H1 (cell line): ENCODE measurements around the gene CETN2. TPM values are rescaled to one million over a fixed set of nuclear protein-coding genes. Genes with fewer than 3 reads are reported as not detected.

Source experiments
- CTCF ChIA-PET: fragments of 300-600 bp; sonication (Branson Sonifier 250); formaldehyde crosslinking; loops from one replicate; lab custom pipeline; 2021; ENCODE audit not compliant: partially characterized antibody; lab: Charles Lee
- POLR2A ChIA-PET: fragments of 300-600 bp; sonication (Branson Sonifier 250); formaldehyde crosslinking; loops from one replicate; lab custom pipeline; 2021; ENCODE audit warnings: inconsistent platforms; ENCODE audit not compliant: partially characterized antibody; lab: Charles Lee
- DNase-seq, 2 experiments: peaks; one replicate each; pipeline versions ENCODE4 v3.0.0 to v3.0.0-alpha.2; 2010 to 2022; ENCODE audit warnings: low spot score in 2 of 2, low read depth in 1 of 2, mixed read lengths in 1 of 2
- FAIRE-seq: peaks from 2 replicates; lab custom pipeline; 2011; peaks lifted over from hg19 to GRCh38; lab: Jason Lieb, UNC
- H2AFZ ChIP-seq: 2 replicates; pipeline ENCODE4 v1.8.1; 2012; ENCODE audit warnings: low read length, inconsistent platforms
- H2AK5ac ChIP-seq: 2 replicates; pipeline ENCODE4 v1.6.1; 2013; ENCODE audit warnings: low read depth, low read length
- H2BK120ac ChIP-seq: replicated peaks from 2 replicates; pipeline ENCODE3; 2013; ENCODE audit warnings: low read depth, low read length, inconsistent platforms
- H2BK12ac ChIP-seq: 2 replicates; pipeline ENCODE4 v1.6.1; 2013; ENCODE audit warnings: low read depth, low read length
- H2BK15ac ChIP-seq: 2 replicates; pipeline ENCODE4 v1.6.1; 2013; ENCODE audit warnings: low read length
- H2BK20ac ChIP-seq: 2 replicates; pipeline ENCODE4 v1.6.1; 2013; ENCODE audit warnings: low read length
- H2BK5ac ChIP-seq: 2 replicates; pipeline ENCODE4 v1.6.1; 2013; ENCODE audit warnings: low read depth, low read length
- H3K14ac ChIP-seq: 2 replicates; pipeline ENCODE4 v1.6.1; 2013; ENCODE audit warnings: inconsistent platforms; ENCODE audit not compliant: insufficient read length
- H3K18ac ChIP-seq: 2 replicates; pipeline ENCODE4 v1.6.1; 2013; ENCODE audit warnings: low read length; ENCODE audit errors: extremely low read depth
- H3K23ac ChIP-seq: 2 replicates; pipeline ENCODE4 v1.6.1; 2013; ENCODE audit warnings: inconsistent platforms; ENCODE audit not compliant: insufficient read length
- H3K23me2 ChIP-seq: 2 replicates; pipeline ENCODE4 v1.6.1; 2013; ENCODE audit warnings: low read depth, low read length
- H3K27ac ChIP-seq: 2 replicates; pipeline ENCODE4 v1.6.1; 2011; ENCODE audit warnings: low read depth, low read length, inconsistent platforms
- H3K27me3 ChIP-seq, 4 experiments: replicated peaks in 1 of 4; 1 replicate in 1 of 4; 2 replicates in 3 of 4; pipeline versions ENCODE4 v1.6.1 to v1.8.1; 2011 to 2013; ENCODE audit warnings: low read length in 3 of 4, mild to moderate bottlenecking in 3 of 4, inconsistent platforms in 2 of 4, mixed read lengths in 2 of 4, moderate library complexity in 1 of 4; ENCODE audit not compliant: control insufficient read depth in 3 of 4, insufficient read depth in 3 of 4; ENCODE audit errors: extremely low read depth in 1 of 4
- H3K36me3 ChIP-seq, 4 experiments: 2 replicates each; pipeline versions ENCODE4 v1.6.1 to v1.8.1; 2011 to 2013; ENCODE audit warnings: mild to moderate bottlenecking in 4 of 4, low read length in 3 of 4, moderate library complexity in 2 of 4, control low read depth in 1 of 4, inconsistent platforms in 1 of 4; ENCODE audit not compliant: insufficient read depth in 4 of 4, control insufficient read depth in 2 of 4
- H3K4ac ChIP-seq: replicated peaks from 2 replicates; pipeline ENCODE3; 2013; ENCODE audit warnings: low read length, low read depth, mixed read lengths, inconsistent platforms; ENCODE audit not compliant: insufficient read length
- H3K4me1 ChIP-seq, 4 experiments: replicated peaks in 1 of 4; 1 replicate in 1 of 4; 2 replicates in 3 of 4; pipeline versions ENCODE4 v1.6.1 to v1.8.1; 2011 to 2013; ENCODE audit warnings: low read length in 3 of 4, inconsistent platforms in 2 of 4, mixed read lengths in 1 of 4; ENCODE audit not compliant: insufficient read depth in 4 of 4, control insufficient read depth in 3 of 4
- H3K4me2 ChIP-seq, 2 experiments: 2 replicates each; pipeline versions ENCODE4 v1.6.1 to v1.8.1; 2011 to 2013; ENCODE audit warnings: low read depth in 2 of 2, low read length in 2 of 2, control low read depth in 1 of 2, inconsistent platforms in 1 of 2, mild to moderate bottlenecking in 1 of 2; ENCODE audit not compliant: insufficient read depth in 1 of 2
- H3K4me3 ChIP-seq, 4 experiments: fragments of 200-600, 300-600 bp in 1 of 4; sonication (generic), shearing (Covaris generic), sonication (Bioruptor Twin) in 1 of 4; 2 replicates each; pipeline versions ENCODE4 v1.5.1 to v1.8.1; 2011 to 2016; ENCODE audit warnings: low read length in 4 of 4, low read depth in 3 of 4, control low read depth in 2 of 4, inconsistent platforms in 2 of 4, mild to moderate bottlenecking in 2 of 4, mixed read lengths in 1 of 4, moderate library complexity in 1 of 4; ENCODE audit not compliant: insufficient read depth in 2 of 4; ENCODE audit errors: extremely low read depth in 1 of 4
- H3K56ac ChIP-seq: replicated peaks from 2 replicates; pipeline ENCODE3; 2013; ENCODE audit warnings: low read depth, mild to moderate bottlenecking, mixed read lengths, low read length, inconsistent platforms; ENCODE audit not compliant: insufficient read length
- H3K79me1 ChIP-seq: 2 replicates; pipeline ENCODE4 v1.6.1; 2013; ENCODE audit warnings: low read depth, low read length, control low read depth
- H3K79me2 ChIP-seq, 2 experiments: 2 replicates each; pipeline versions ENCODE4 v1.6.1 to v1.8.1; 2012 to 2013; ENCODE audit warnings: low read length in 2 of 2, mild to moderate bottlenecking in 2 of 2, inconsistent platforms in 1 of 2; ENCODE audit not compliant: insufficient read depth in 2 of 2, control insufficient read depth in 1 of 2
- H3K9ac ChIP-seq, 4 experiments: replicated peaks in 1 of 4; 1 replicate in 1 of 4; 2 replicates in 3 of 4; pipeline versions ENCODE4 v1.6.1 to v1.8.1; 2011 to 2013; ENCODE audit warnings: low read depth in 3 of 4, low read length in 3 of 4, control low read depth in 2 of 4, mild to moderate bottlenecking in 2 of 4, moderate library complexity in 2 of 4, inconsistent platforms in 1 of 4; ENCODE audit errors: extremely low read depth in 1 of 4
- H3K9me3 ChIP-seq, 2 experiments: 2 replicates each; pipeline versions ENCODE4 v1.6.1 to v1.8.1; 2012 to 2013; ENCODE audit warnings: mild to moderate bottlenecking in 2 of 2, moderate library complexity in 2 of 2, control low read depth in 1 of 2, inconsistent platforms in 1 of 2, low read depth in 1 of 2, low read length in 1 of 2, mixed read lengths in 1 of 2; ENCODE audit not compliant: insufficient read depth in 2 of 2
- H4K20me1 ChIP-seq, 2 experiments: replicated peaks in 1 of 2; 2 replicates each; pipeline versions ENCODE3 to v1.8.1; 2011 to 2013; ENCODE audit warnings: inconsistent platforms in 2 of 2, low read length in 2 of 2, mild to moderate bottlenecking in 1 of 2; ENCODE audit not compliant: insufficient read depth in 2 of 2, control insufficient read depth in 1 of 2
- H4K5ac ChIP-seq: 2 replicates; pipeline ENCODE4 v1.6.1; 2013; ENCODE audit warnings: low read length, low read depth, mixed read lengths, inconsistent platforms; ENCODE audit not compliant: insufficient read length
- H4K8ac ChIP-seq: 2 replicates; pipeline ENCODE4 v1.8.0; 2013; ENCODE audit warnings: mild to moderate bottlenecking, moderate library complexity, low read length, inconsistent platforms; ENCODE audit not compliant: insufficient read depth; ENCODE audit errors: extremely low read depth
- H4K91ac ChIP-seq: replicated peaks from 2 replicates; pipeline ENCODE3; 2013; ENCODE audit warnings: low read length, mixed read lengths, inconsistent platforms; ENCODE audit not compliant: insufficient read length
- CBX5 ChIP-seq: fragments of 300-800, 300-1000 bp; sonication (generic); IDR thresholded peaks from 2 replicates; pipeline ENCODE4 v1.7.1; 2016; ENCODE audit warnings: antibody characterized with exemption, low read length, low read depth
- EGR1 ChIP-seq: IDR thresholded peaks from 2 replicates; pipeline ENCODE4 v1.6.1; 2011; ENCODE audit warnings: low read depth, low read length, borderline replicate concordance
- GTF2F1 ChIP-seq: IDR thresholded peaks from 2 replicates; pipeline ENCODE4 v1.6.1; 2012; ENCODE audit warnings: low read depth, low read length, improper control_type of control experiment, borderline replicate concordance
- HDAC6 ChIP-seq: IDR thresholded peaks from one replicate; pipeline ENCODE4 v1.7.1; 2012; ENCODE audit warnings: low read depth, mild to moderate bottlenecking, inconsistent platforms, low read length, moderate library complexity
- RNF2 ChIP-seq: fragments of 200-900, 300-1000 bp; sonication (generic); IDR thresholded peaks from 2 replicates; pipeline ENCODE4 v1.7.1; 2016; ENCODE audit warnings: borderline replicate concordance, low read depth, mild to moderate bottlenecking, antibody characterized with exemption, low read length; ENCODE audit not compliant: poor library complexity, severe bottlenecking; ENCODE audit errors: missing control alignments
- SAP30 ChIP-seq: fragments of 300-600 bp; sonication (generic); IDR thresholded peaks from 2 replicates; pipeline ENCODE4 v1.7.1; 2012; ENCODE audit warnings: low read length, moderate library complexity, mild to moderate bottlenecking, inconsistent platforms; ENCODE audit not compliant: insufficient read depth, insufficient replicate concordance
- SUZ12 ChIP-seq: fragments of 200-600 bp; sonication (generic); IDR thresholded peaks from 2 replicates; pipeline ENCODE4 v1.6.1; 2012; ENCODE audit warnings: mild to moderate bottlenecking, inconsistent platforms, low read length, moderate library complexity, mixed read lengths
- WGBS, 2 experiments: shearing (Covaris generic) in 1 of 2; methylation state at CpG; one replicate each; pipeline versions ENCODE4 v1.1.6 to v1.1.7; 2013 to 2015; ENCODE audit warnings: low lambda C conversion rate in 2 of 2, mixed read lengths in 2 of 2, inconsistent platforms in 1 of 2, low coverage in 1 of 2, missing lambda C conversion rate in 1 of 2; ENCODE audit not compliant: insufficient replicate concordance in 2 of 2, insufficient coverage in 1 of 2, insufficient read length in 1 of 2; ENCODE audit errors: extremely low coverage in 1 of 2, missing lambda C conversion rate in 1 of 2; 5-methylcytosine and 5-hydroxymethylcytosine counted together
- polyA plus RNA-seq, 7 experiments: library from polyadenylated mRNA; depleted of rRNA in 3 of 7; stranded (reverse) in 5 of 7; unstranded in 2 of 7; fragments of >200 nt in 5 of 7; fragments of 200-250 nt in 2 of 7; gene quantifications; 1 replicate in 5 of 7; 2 replicates in 1 of 7; 4 replicates in 1 of 7; pipeline versions ENCODE4 v1.2.1 to v1.2.3, GENCODE V29; 2011 to 2013; ENCODE audit warnings: missing spikeins in 2 of 7, mixed read lengths in 2 of 7
- total RNA-seq: library from RNA; stranded (reverse); fragmentation: NEBNext Ultra II Directional; extraction: Animal tissue kit (Norgen Biotek cat#: 25700); gene quantifications from 2 replicates; pipeline ENCODE4 v1.2.1, GENCODE V29; 2021
- TF ChIP-seq, protein P1 (sequence below): IDR thresholded peaks from 2 replicates; pipeline ENCODE4 v1.6.1; 2012; ENCODE audit warnings: low read length, inconsistent platforms
- TF ChIP-seq, protein P2 (sequence below): IDR thresholded peaks from 2 replicates; pipeline ENCODE4 v1.6.1; 2012; ENCODE audit warnings: inconsistent platforms

Gene CETN2
- total and polyA plus RNA-seq, 2 of the 8 experiments (the other 6 are each of a cell fraction or from before 2014, with no cell fraction given), result 13.1 to 24.3 TPM

DNA sequence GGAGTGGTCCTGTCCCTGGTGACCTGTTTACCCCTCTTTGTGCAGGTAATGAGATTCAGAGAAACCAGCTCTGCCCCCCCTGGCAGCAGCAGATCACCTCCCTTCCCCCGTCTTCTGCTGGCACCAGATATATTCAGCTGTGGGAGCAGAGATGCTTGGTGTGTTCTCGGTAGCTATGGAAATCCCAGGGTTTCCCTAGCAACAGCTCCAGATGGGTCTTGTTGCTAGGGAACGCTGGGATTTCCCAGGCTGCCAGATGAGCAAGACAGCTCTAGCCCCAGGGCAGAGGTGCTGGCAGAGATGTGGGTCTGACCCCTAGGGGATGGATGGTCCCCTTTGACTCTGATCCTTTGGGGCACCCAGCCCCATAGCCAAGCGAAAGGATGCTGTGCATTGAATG, 20.2 kb downstream of the CETN2 start:
- CTCF ChIA-PET, result interaction anchor here (0.6 to 1.6 kb wide), 4 partner anchors 11 to 1600 kb away, joined by 3 to 6 read pairs (median 3); no protein-coding TSS in a partner anchor
- Histone ChIP-seq H3K27me3 (no peaks in the 10 kb centered on the region), H3K4me2 (no peak overlapping the region), H3K18ac (no peak overlapping the region), H3K4me1 (no peaks in the 10 kb centered on the region), H2AFZ (no peak overlapping the region), H3K23me2 (no peaks in the 10 kb centered on the region), H4K20me1 (no peaks in the 10 kb centered on the region), H3K4ac (no peak overlapping the region), H3K9ac (no peak overlapping the region), H4K91ac (no peak overlapping the region), H2BK12ac (no peak overlapping the region), H3K79me1 (no peaks in the 10 kb centered on the region), H2BK5ac (no peak overlapping the region), H4K5ac (no peak overlapping the region), H3K14ac (no peak overlapping the region), H2BK15ac (no peak overlapping the region), H3K27ac (no peak overlapping the region), H2BK120ac (no peak overlapping the region), H4K8ac (no peak overlapping the region), H3K56ac (no peak overlapping the region), H2AK5ac (no peak overlapping the region), H3K9me3 (no peaks in the 10 kb centered on the region), H3K79me2 (no peaks in the 10 kb centered on the region), H2BK20ac (no peak overlapping the region), H3K23ac (no peak overlapping the region), H3K36me3 (no peaks in the 10 kb centered on the region), H3K4me3 (no peak overlapping the region)
- 74% methylated on average over 3 of the region's 4 CpGs; no CpG with 5 or more reads in 1 of the 2 experiments for WGBS, 2 experiments
- POLR2A ChIA-PET, result no interaction called here
- FAIRE-seq (no peak), DNase-seq (no peak)
- no peak for TF ChIP-seq RNF2
- TF ChIP-seq, protein P1, sequence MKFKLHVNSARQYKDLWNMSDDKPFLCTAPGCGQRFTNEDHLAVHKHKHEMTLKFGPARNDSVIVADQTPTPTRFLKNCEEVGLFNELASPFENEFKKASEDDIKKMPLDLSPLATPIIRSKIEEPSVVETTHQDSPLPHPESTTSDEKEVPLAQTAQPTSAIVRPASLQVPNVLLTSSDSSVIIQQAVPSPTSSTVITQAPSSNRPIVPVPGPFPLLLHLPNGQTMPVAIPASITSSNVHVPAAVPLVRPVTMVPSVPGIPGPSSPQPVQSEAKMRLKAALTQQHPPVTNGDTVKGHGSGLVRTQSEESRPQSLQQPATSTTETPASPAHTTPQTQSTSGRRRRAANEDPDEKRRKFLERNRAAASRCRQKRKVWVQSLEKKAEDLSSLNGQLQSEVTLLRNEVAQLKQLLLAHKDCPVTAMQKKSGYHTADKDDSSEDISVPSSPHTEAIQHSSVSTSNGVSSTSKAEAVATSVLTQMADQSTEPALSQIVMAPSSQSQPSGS, result no peak
- TF ChIP-seq, protein P2, sequence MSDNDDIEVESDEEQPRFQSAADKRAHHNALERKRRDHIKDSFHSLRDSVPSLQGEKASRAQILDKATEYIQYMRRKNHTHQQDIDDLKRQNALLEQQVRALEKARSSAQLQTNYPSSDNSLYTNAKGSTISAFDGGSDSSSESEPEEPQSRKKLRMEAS, result no peak
- no peak for TF ChIP-seq EGR1
- TF ChIP-seq CBX5, result no peak
- TF ChIP-seq HDAC6, result no peak
- no peak for TF ChIP-seq SUZ12
- TF ChIP-seq GTF2F1, result no peak
- TF ChIP-seq SAP30, result no peak
